Stomach (tissue), 4 donors: Measurements from ENCODE around the gene MEIKIN.

Source experiments
- POLR2AphosphoS5 ChIP-seq, 3 donors: sonication (generic); formaldehyde crosslinking; IDR thresholded peaks; one replicate each; pipeline ENCODE4 v1.6.1; 2016; ENCODE audit warnings: antibody characterized with exemption in 3 of 3
- TF ChIP-seq, protein P1 (sequence below), 7 experiments: fragments of 450-650 bp in 4 of 7; fragments of 200-600 bp in 3 of 7; sonication (generic) in 3 of 7; IDR thresholded peaks; one replicate each; pipeline ENCODE4 v1.5.1; 2016 to 2019; ENCODE audit warnings: antibody characterized with exemption in 7 of 7, control low read depth in 2 of 7, mild to moderate bottlenecking in 1 of 7

- no peak for TF ChIP-seq POLR2AphosphoS5 (IDR thresholded peaks at IDR 0.05)
- TF ChIP-seq, protein P1, sequence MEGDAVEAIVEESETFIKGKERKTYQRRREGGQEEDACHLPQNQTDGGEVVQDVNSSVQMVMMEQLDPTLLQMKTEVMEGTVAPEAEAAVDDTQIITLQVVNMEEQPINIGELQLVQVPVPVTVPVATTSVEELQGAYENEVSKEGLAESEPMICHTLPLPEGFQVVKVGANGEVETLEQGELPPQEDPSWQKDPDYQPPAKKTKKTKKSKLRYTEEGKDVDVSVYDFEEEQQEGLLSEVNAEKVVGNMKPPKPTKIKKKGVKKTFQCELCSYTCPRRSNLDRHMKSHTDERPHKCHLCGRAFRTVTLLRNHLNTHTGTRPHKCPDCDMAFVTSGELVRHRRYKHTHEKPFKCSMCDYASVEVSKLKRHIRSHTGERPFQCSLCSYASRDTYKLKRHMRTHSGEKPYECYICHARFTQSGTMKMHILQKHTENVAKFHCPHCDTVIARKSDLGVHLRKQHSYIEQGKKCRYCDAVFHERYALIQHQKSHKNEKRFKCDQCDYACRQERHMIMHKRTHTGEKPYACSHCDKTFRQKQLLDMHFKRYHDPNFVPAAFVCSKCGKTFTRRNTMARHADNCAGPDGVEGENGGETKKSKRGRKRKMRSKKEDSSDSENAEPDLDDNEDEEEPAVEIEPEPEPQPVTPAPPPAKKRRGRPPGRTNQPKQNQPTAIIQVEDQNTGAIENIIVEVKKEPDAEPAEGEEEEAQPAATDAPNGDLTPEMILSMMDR (IDR thresholded peaks at IDR 0.05), result no peak
Observed at GRCh38 chr5:131789765-131790164, 155.7 kb downstream of the MEIKIN start.
